ENCODE data around the gene CDK9. TPM values are rescaled to one million over a fixed set of nuclear protein-coding genes. Genes with fewer than 3 reads are reported as not detected.

CDK9 gene
- total RNA-seq, 2 donors from 2014 or later = 104 to 111 TPM

- TF ChIP-seq, protein P1, sequence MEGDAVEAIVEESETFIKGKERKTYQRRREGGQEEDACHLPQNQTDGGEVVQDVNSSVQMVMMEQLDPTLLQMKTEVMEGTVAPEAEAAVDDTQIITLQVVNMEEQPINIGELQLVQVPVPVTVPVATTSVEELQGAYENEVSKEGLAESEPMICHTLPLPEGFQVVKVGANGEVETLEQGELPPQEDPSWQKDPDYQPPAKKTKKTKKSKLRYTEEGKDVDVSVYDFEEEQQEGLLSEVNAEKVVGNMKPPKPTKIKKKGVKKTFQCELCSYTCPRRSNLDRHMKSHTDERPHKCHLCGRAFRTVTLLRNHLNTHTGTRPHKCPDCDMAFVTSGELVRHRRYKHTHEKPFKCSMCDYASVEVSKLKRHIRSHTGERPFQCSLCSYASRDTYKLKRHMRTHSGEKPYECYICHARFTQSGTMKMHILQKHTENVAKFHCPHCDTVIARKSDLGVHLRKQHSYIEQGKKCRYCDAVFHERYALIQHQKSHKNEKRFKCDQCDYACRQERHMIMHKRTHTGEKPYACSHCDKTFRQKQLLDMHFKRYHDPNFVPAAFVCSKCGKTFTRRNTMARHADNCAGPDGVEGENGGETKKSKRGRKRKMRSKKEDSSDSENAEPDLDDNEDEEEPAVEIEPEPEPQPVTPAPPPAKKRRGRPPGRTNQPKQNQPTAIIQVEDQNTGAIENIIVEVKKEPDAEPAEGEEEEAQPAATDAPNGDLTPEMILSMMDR (IDR thresholded peaks at IDR 0.05) = no peak
- DNase-seq (ENCODE audit: low spot score) = no peak
- ATAC-seq (ENCODE audit: insufficient number of reproducible peaks, low FRiP score, low read depth) = no peak
- H3K4me1 ChIP-seq (ENCODE audit: control insufficient read depth in 1 of 2, low read depth in 2 of 2) = no peaks in the 10 kb centered on the region
- no peak overlapping the region for H3K4me3 ChIP-seq
- no peaks in the 10 kb centered on the region for H3K9me3 ChIP-seq
- peaks cover 70% of the 10 kb centered on the region for H3K36me3 ChIP-seq
- no peaks in the 10 kb centered on the region for H3K27me3 ChIP-seq (replicated peaks; ENCODE audit: insufficient read depth)
- peak overlapping the region in 1 of 2 donors; percentile 21 for H3K27ac ChIP-seq
These were observed 29.9 kb downstream of the CDK9 start for GRCh38 chr9:127815512-127816361.

DNA sequence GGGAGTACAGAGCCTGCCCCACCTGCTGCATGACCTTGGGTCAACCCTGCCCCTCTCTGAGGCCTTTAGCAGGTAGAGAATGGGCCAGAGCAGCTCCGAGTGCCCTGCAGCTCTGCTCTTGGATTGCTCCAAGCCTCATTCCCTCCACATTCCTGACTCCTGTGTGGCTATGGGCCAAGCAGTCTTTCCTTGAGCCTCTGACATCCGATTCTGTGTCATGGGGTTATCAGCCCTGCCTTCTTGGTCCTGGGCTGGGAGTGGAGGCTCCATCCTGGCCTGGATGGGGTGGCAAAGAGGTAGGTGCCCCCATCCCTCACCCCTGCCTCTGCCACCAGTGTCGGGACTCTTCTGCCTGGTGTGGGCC, 30.5 kb downstream of the CDK9 start:
- no peak overlapping the region for H3K4me3 ChIP-seq
- DNase-seq (ENCODE audit: low spot score) (no peak), ATAC-seq (ENCODE audit: insufficient number of reproducible peaks, low FRiP score, low read depth) (no peak)
- TF ChIP-seq, protein P1 (IDR thresholded peaks at IDR 0.05) = no peak
- peaks cover 76% of the 10 kb centered on the region for H3K36me3 ChIP-seq
- H3K4me1 ChIP-seq (ENCODE audit: control insufficient read depth in 1 of 2, low read depth in 2 of 2) = no peaks in the 10 kb centered on the region
- H3K27me3 ChIP-seq (replicated peaks; ENCODE audit: insufficient read depth) = no peaks in the 10 kb centered on the region
- H3K27ac ChIP-seq = peak overlapping the region; percentile 21 to 34
- H3K9me3 ChIP-seq = no peaks in the 10 kb centered on the region

DNA sequence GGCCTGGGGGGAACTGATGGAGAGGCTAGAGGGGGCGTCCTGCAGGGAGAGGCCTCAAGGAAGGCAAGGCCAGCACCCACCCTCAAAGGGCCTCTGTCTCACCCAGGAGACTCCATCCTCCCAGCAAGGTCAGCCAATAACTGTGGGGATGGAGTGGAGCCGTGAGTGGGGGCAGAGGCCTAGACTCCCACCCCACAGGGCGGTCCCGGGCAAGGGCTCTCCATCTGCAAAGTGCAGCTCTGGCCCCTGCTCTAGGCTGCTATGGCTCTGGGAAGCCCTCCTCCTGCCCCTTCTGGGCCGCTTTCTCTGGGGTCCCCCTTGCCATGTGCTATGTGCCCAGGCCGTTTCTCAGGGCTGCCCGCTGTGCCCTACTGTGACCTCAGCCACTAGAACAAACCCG, 30.9 kb downstream of the CDK9 start:
- H3K27me3 ChIP-seq (replicated peaks; ENCODE audit: insufficient read depth) = no peaks in the 10 kb centered on the region
- no peaks in the 10 kb centered on the region for H3K4me1 ChIP-seq (ENCODE audit: control insufficient read depth in 1 of 2, low read depth in 2 of 2)
- peak overlapping the region; percentile 21 to 34 for H3K27ac ChIP-seq
- DNase-seq (ENCODE audit: low spot score) (no peak), ATAC-seq (ENCODE audit: insufficient number of reproducible peaks, low FRiP score, low read depth) (no peak)
- peaks cover 78% of the 10 kb centered on the region for H3K36me3 ChIP-seq
- H3K9me3 ChIP-seq = no peaks in the 10 kb centered on the region
- TF ChIP-seq, protein P1 (IDR thresholded peaks at IDR 0.05) = no peak
- no peak overlapping the region for H3K4me3 ChIP-seq

DNA sequence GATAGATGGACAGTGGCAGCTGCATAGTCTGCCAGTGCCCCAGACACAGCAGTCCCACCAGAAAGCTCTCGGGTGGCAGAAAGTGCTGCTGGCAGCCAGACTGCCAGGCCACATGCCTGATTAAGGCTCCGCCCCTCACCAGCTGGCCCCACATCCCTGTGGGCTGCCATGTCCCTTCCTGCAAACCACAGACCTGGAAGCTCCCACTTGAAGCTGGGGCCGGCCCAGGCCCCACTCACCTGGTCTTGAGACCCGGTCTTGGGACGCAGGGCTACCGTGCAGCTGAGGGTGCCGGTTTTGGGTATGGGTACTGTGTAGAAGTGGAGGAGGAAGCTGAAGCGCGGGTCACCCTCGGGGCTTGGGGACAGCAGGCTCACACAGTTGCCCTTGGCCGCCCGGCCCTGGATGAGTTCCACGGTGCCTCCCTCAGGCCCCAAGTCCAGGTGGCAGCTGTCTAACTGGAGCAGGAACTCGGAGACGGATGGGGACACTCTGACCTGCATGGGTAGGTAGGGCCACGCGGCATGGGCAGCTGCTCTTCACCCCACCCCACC, 32.1 kb downstream of the CDK9 start:
- no peak overlapping the region for H3K27ac ChIP-seq
- no peak for DNase-seq (ENCODE audit: low spot score)
- TF ChIP-seq, protein P1 (IDR thresholded peaks at IDR 0.05) = no peak
- H3K4me3 ChIP-seq = no peak overlapping the region
- H3K36me3 ChIP-seq = peaks cover 74% of the 10 kb centered on the region
- ATAC-seq (ENCODE audit: insufficient number of reproducible peaks, low FRiP score, low read depth) = no peak
- peaks cover 0 to 12% of the 10 kb centered on the region in 2 donors for H3K4me1 ChIP-seq (ENCODE audit: control insufficient read depth in 1 of 2, low read depth in 2 of 2)
- no peaks in the 10 kb centered on the region for H3K27me3 ChIP-seq (replicated peaks; ENCODE audit: insufficient read depth)
- no peaks in the 10 kb centered on the region for H3K9me3 ChIP-seq

DNA sequence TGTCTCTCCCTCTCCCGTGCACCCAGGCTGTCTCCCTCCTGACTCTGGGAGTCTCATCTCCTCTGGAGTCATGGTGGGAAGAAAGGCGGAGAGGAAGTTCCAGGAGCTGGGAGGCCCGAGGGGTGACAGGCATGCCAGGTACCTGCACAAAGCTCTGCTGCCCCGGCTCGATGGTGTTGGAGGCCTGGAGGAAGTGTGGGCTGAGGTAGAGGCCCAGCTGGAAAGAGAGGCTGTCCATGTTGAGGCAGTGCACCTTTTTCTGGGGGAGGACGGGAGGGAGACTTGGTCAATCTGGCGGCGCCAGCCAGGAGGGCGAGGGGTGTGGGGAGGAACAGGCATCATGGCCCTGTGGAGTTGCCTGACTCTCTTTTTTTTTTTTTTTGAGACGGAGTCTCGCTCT, 32.7 kb downstream of the CDK9 start:
- ATAC-seq (ENCODE audit: insufficient number of reproducible peaks, low FRiP score, low read depth) = no peak
- Histone ChIP-seq H3K36me3 (peaks cover 68% of the 10 kb centered on the region), H3K27me3 (replicated peaks; ENCODE audit: insufficient read depth) (no peaks in the 10 kb centered on the region), H3K4me1 (ENCODE audit: control insufficient read depth in 1 of 2, low read depth in 2 of 2) (peaks cover 0 to 15% of the 10 kb centered on the region in 2 donors), H3K4me3 (no peak overlapping the region), H3K27ac (no peak overlapping the region), H3K9me3 (no peaks in the 10 kb centered on the region)
- TF ChIP-seq, protein P1 (IDR thresholded peaks at IDR 0.05) = no peak
- no peak for DNase-seq (ENCODE audit: low spot score)
